Stomach (tissue), 4 donors: Measurements from ENCODE around the gene CCDC172.

Source experiments
- CTCF ChIP-seq, 7 experiments: fragments of 450-650 bp in 4 of 7; fragments of 200-600 bp in 3 of 7; sonication (generic) in 3 of 7; IDR thresholded peaks; one replicate each; pipeline ENCODE4 v1.5.1; 2016 to 2019; ENCODE audit warnings: antibody characterized with exemption in 7 of 7, control low read depth in 2 of 7, mild to moderate bottlenecking in 1 of 7
- EP300 ChIP-seq: sonication (generic); formaldehyde crosslinking; IDR thresholded peaks from one replicate; pipeline ENCODE4 v1.6.1; 2017; ENCODE audit warnings: antibody characterized with exemption
- POLR2A ChIP-seq, 4 donors: fragments of 450-650 bp; IDR thresholded peaks; one replicate each; pipeline ENCODE4 v1.6.1; 2016; ENCODE audit warnings: antibody characterized with exemption in 4 of 4, control low read depth in 2 of 4, mild to moderate bottlenecking in 1 of 4, moderate library complexity in 1 of 4
- POLR2AphosphoS5 ChIP-seq, 3 donors: sonication (generic); formaldehyde crosslinking; IDR thresholded peaks; one replicate each; pipeline ENCODE4 v1.6.1; 2016; ENCODE audit warnings: antibody characterized with exemption in 3 of 3

GRCh38 chr10:116289652-116290051, 34.6 kb upstream of the CCDC172 start:
- TF ChIP-seq CTCF (IDR thresholded peaks at IDR 0.05) (no peak), POLR2A (IDR thresholded peaks at IDR 0.05) (no peak), POLR2AphosphoS5 (IDR thresholded peaks at IDR 0.05) (no peak), EP300 (no peak)
